K562 (cell line): ENCODE data around the gene TUBA8. TPM values are rescaled to one million over a fixed set of nuclear protein-coding genes. Genes with fewer than 3 reads are reported as not detected.
A peak's percentile ranks its signal among the peaks of the same experiment; 100 is the strongest.

ENCODE experiments used
- ATAC-seq: fragments of 200-7000 bp; cut with Tn5 transposase; 3 replicates; pipeline ENCODE4 v1.9.1; 2020; ENCODE audit warnings: moderate library complexity
- BruUV-seq: library from RNA; stranded (reverse); fragments of 400-500 nt; replicated peaks from 2 replicates; lab custom pipeline; 2021; lab: Mats Ljungman, UMichigan
- CTCF ChIA-PET: fragments of 300-600 bp; formaldehyde crosslinking; extraction: SDS; loops from one replicate; lab custom pipeline; 2021; ENCODE audit warnings: low intra/inter-chr PET ratio; lab: Yijun Ruan, JAX
- POLR2A ChIA-PET: fragments of 300-600, 350-650 bp; sonication (Branson Sonifier 250); formaldehyde crosslinking; extraction: SDS; loops from one replicate; lab custom pipeline; 2021; ENCODE audit warnings: antibody characterized with exemption, inconsistent platforms; lab: Yijun Ruan, JAX
- DNase-seq, 4 experiments: peaks; one replicate each; pipeline versions ENCODE4 v3.0.0 to v3.0.0-alpha.2; 2011 to 2018; ENCODE audit warnings: low spot score in 3 of 4, mixed read lengths in 3 of 4; ENCODE audit errors: extremely low read depth in 1 of 4
- FAIRE-seq: peaks from 2 replicates; lab custom pipeline; 2011; peaks lifted over from hg19 to GRCh38; lab: Jason Lieb, UNC
- H2AFZ ChIP-seq: 2 replicates; pipeline ENCODE4 v1.6.0; 2011; ENCODE audit warnings: low read depth, low read length, control low read depth, inconsistent platforms
- H3K27ac ChIP-seq: fragments of 200-600 bp; 3 replicates; pipeline ENCODE4 v1.8.0; 2011; ENCODE audit warnings: low read depth, mild to moderate bottlenecking, control low read depth, inconsistent platforms, low read length, moderate library complexity, mixed read lengths; ENCODE audit errors: extremely low read depth
- H3K27me3 ChIP-seq, 2 experiments: fragments of 300-600 bp in 1 of 2; 2 replicates in 1 of 2; 3 replicates in 1 of 2; pipeline versions ENCODE4 v1.6.0 to v1.8.0; 2011; ENCODE audit warnings: inconsistent platforms in 2 of 2, low read length in 2 of 2, mild to moderate bottlenecking in 1 of 2, mixed read lengths in 1 of 2, moderate library complexity in 1 of 2; ENCODE audit not compliant: control insufficient read depth in 2 of 2, insufficient read depth in 2 of 2
- H3K36me3 ChIP-seq: fragments of 300-600 bp; 3 replicates; pipeline ENCODE4 v1.8.0; 2011; ENCODE audit warnings: mild to moderate bottlenecking, low read length, inconsistent platforms; ENCODE audit not compliant: control insufficient read depth, insufficient read depth
- H3K4me1 ChIP-seq, 2 experiments: fragments of 200-600 bp in 1 of 2; replicated peaks in 1 of 2; 2 replicates in 1 of 2; 3 replicates in 1 of 2; pipeline versions ENCODE4 v1.5.1 to v1.8.0; 2011; ENCODE audit warnings: inconsistent platforms in 2 of 2, low read length in 2 of 2, mild to moderate bottlenecking in 1 of 2, mixed read lengths in 1 of 2, moderate library complexity in 1 of 2; ENCODE audit not compliant: control insufficient read depth in 2 of 2, insufficient read depth in 2 of 2
- H3K4me2 ChIP-seq: 2 replicates; pipeline ENCODE4 v1.6.1; 2011; ENCODE audit warnings: low read length, control low read depth, inconsistent platforms, mixed read lengths; ENCODE audit not compliant: insufficient read depth
- H3K4me3 ChIP-seq: fragments of 200-600 bp; sonication (generic), shearing (Covaris generic); 2 replicates; pipeline ENCODE4 v1.5.1; 2016; ENCODE audit warnings: control low read depth, inconsistent platforms
- H3K79me2 ChIP-seq: fragments of 200-600 bp; 3 replicates; pipeline ENCODE4 v1.8.0; 2011; ENCODE audit warnings: low read length, inconsistent platforms; ENCODE audit not compliant: control insufficient read depth, insufficient read depth
- H3K9ac ChIP-seq, 2 experiments: 2 replicates each; pipeline versions ENCODE4 v1.6.0 to v1.6.1; 2011; ENCODE audit warnings: low read depth in 2 of 2, low read length in 2 of 2, control low read depth in 1 of 2, inconsistent platforms in 1 of 2, mild to moderate bottlenecking in 1 of 2, mixed read lengths in 1 of 2; ENCODE audit not compliant: insufficient read depth in 1 of 2
- H3K9me1 ChIP-seq: one replicate; pipeline ENCODE4 v1.6.0; 2011; ENCODE audit warnings: inconsistent platforms, mild to moderate bottlenecking, low read length, moderate library complexity; ENCODE audit not compliant: control insufficient read depth, insufficient read depth
- H3K9me3 ChIP-seq: replicated peaks from 2 replicates; pipeline ENCODE4 v1.5.1; 2011; ENCODE audit warnings: low read depth, low read length, inconsistent platforms; ENCODE audit not compliant: control insufficient read depth, insufficient read depth
- H4K20me1 ChIP-seq: replicated peaks from 2 replicates; pipeline ENCODE4 v1.6.1; 2011; ENCODE audit warnings: low read length, inconsistent platforms, mixed read lengths; ENCODE audit not compliant: control insufficient read depth, insufficient read depth
- BCOR ChIP-seq: fragments of 450-650 bp; IDR thresholded peaks from 2 replicates; pipeline ENCODE4 v1.6.1; 2016
- BRCA1 ChIP-seq, 2 experiments: fragments of 450-650 bp in 1 of 2; sonication (generic) in 1 of 2; formaldehyde crosslinking in 1 of 2; IDR thresholded peaks; 2 replicates each; pipeline versions ENCODE4 v1.5.0 to v1.6.1; 2017 to 2020; ENCODE audit warnings: mild to moderate bottlenecking in 1 of 2, missing genetic modification reagents in 1 of 2
- CCAR2 ChIP-seq: fragments of 200-400 bp; formaldehyde crosslinking; IDR thresholded peaks from 2 replicates; pipeline ENCODE4 v1.6.1; 2017; ENCODE audit warnings: mild to moderate bottlenecking, low read depth, low read length
- NFXL1 ChIP-seq: fragments of 450-650 bp; formaldehyde crosslinking; IDR thresholded peaks from 2 replicates; pipeline ENCODE4 v1.4.0; 2021; ENCODE audit warnings: mild to moderate bottlenecking
- POLR2H ChIP-seq: IDR thresholded peaks from 2 replicates; pipeline ENCODE4 v1.6.1; 2016; ENCODE audit warnings: missing genetic modification characterization, low read depth, mild to moderate bottlenecking, control low read depth, missing compliant biosample characterization, moderate library complexity
- RCOR1 ChIP-seq, 2 experiments: IDR thresholded peaks; 2 replicates each; pipeline ENCODE4 v1.6.1; 2012; ENCODE audit warnings: low read depth in 2 of 2, low read length in 2 of 2, borderline replicate concordance in 1 of 2, improper control_type of control experiment in 1 of 2
- THRAP3 ChIP-seq: fragments of 450-650 bp; IDR thresholded peaks from 2 replicates; pipeline ENCODE4 v1.6.1; 2016; ENCODE audit warnings: mild to moderate bottlenecking, inconsistent platforms, borderline replicate concordance
- XRCC5 ChIP-seq: fragments of 200-400 bp; formaldehyde crosslinking; IDR thresholded peaks from 2 replicates; pipeline ENCODE4 v1.6.1; 2017; ENCODE audit warnings: low read depth, mild to moderate bottlenecking, low read length
- ZC3H4 ChIP-seq: sonication (generic); formaldehyde crosslinking; IDR thresholded peaks from 2 replicates; pipeline ENCODE4 v1.9.0; 2021; ENCODE audit warnings: missing genetic modification reagents, borderline replicate concordance
- ZNF699 ChIP-seq: fragments of 250-450 bp; sonication (Bioruptor Pico); IDR thresholded peaks from 2 replicates; pipeline ENCODE4 v1.8.0; 2021; ENCODE audit warnings: mild to moderate bottlenecking, moderate library complexity; ENCODE audit not compliant: insufficient replicate concordance
- ZNF75A ChIP-seq: fragments of 450-650 bp; formaldehyde crosslinking; IDR thresholded peaks from 2 replicates; pipeline ENCODE4 v1.4.0; 2020; ENCODE audit warnings: mild to moderate bottlenecking
- WGBS: fragments of 100-300 bp; shearing (Covaris generic); methylation state at CpG from one replicate; pipeline ENCODE4 v1.1.6; 2016; ENCODE audit warnings: low coverage, mixed read lengths; ENCODE audit not compliant: insufficient coverage; ENCODE audit errors: missing lambda C conversion rate; 5-methylcytosine and 5-hydroxymethylcytosine counted together
- in situ Hi-C: fragments of 300-500 bp; cut with MboI; formaldehyde crosslinking; loops from 4 replicates; pipeline ENCODE4 v1.15.0; 2018; ENCODE audit warnings: inconsistent platforms, mixed read lengths
- intact Hi-C: fragments of 100-400 bp; cut with micrococcal nuclease; formaldehyde crosslinking; loops from 2 replicates; pipeline ENCODE4 v1.14.2; 2022
- polyA plus RNA-seq, 8 experiments: library from polyadenylated mRNA; depleted of rRNA in 4 of 8; stranded (reverse) in 5 of 8; unstranded in 3 of 8; fragments of >200 nt; fragmentation: Nextera tagmentation in 2 of 8; fragmentation: Illumina TruSeq in 1 of 8; extraction: Ambion mirVana in 2 of 8; extraction: Trizol in 1 of 8; gene quantifications; 2 replicates each; pipeline versions ENCODE4 v1.2.1 to v1.2.3, GENCODE V29; 2011 to 2014; ENCODE audit warnings: inconsistent platforms in 1 of 8, missing spikeins in 1 of 8
- total RNA-seq, 7 experiments: library from RNA; depleted of rRNA in 6 of 7; stranded (reverse); fragments of >200 nt in 6 of 7; fragmentation: Illumina TruSeq in 2 of 7; extraction: Trizol in 2 of 7; gene quantifications; 2 replicates each; pipeline versions ENCODE4 v1.2.1 to v1.2.3, GENCODE V29; 2011 to 2021; ENCODE audit warnings: low replicate concordance in 1 of 7
- TF ChIP-seq, protein P1 (sequence below): conservative IDR thresholded peaks from 2 replicates; pipeline ENCODE4 v1.6.1; 2011; ENCODE audit warnings: low read depth, mild to moderate bottlenecking, low read length; ENCODE audit not compliant: control insufficient read depth
- TF ChIP-seq, protein P2 (sequence below): sonication (generic); formaldehyde crosslinking; IDR thresholded peaks from 2 replicates; pipeline ENCODE4 v1.8.0; 2022; ENCODE audit warnings: missing genetic modification reagents, mild to moderate bottlenecking, borderline replicate concordance

TUBA8 gene
- total and polyA plus RNA-seq, 9 of the 15 experiments (the other 6 are each of a cell fraction or from before 2014, with no cell fraction given): 0.07 to 1.1 (median 0.65) TPM

DNA sequence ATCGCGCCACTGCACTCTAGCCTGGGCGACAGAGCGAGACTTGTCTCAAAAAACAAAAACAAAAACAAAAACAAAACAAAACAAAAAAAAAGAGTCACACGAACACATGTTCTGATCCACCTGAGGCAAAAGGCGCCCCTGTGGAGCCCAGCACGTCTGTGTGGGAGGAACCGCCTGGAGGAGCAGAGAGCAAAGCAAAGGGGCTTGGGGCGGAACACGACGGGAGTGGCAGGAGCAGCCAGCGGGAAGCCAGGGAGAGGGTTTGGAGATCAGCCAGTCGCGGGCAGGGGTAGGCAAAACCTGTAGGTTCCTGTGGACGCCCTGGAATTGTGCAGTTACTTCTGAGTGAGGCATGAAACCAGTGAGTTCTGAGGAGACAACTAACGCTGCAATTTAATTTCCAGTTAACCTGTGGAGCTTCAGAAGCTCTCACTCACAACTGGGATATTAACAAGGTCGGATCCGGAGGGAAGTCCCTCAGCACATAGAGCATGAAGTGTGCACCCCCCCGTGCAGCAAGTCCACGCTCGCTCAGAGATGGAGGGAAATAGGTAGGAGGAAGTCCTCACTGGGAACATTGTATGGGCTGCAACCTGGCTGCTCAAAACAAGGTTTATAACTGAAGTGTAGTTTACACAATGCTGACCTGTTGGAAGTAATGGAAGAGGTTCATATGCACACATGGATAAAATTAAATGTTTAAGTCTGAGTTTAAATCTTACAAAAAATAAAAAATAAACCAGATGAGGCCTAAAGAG is 26.1 kb downstream of the TUBA8 start:
- Histone ChIP-seq H3K4me1 (peaks cover 0 to 4% of the 10 kb centered on the region in 2 experiments; a peak in 1 of 5 replicates), H3K27me3 (peaks cover 0 to 7% of the 10 kb centered on the region in 2 experiments; a peak in 2 of 5 replicates), H3K79me2 (no peaks in the 10 kb centered on the region), H3K27ac (no peak overlapping the region), H2AFZ (no peak overlapping the region), H3K9me3 (no peaks in the 10 kb centered on the region; the same call in 1 of the 2 replicates), H3K36me3 (no peaks in the 10 kb centered on the region), H3K9ac (no peak overlapping the region; a peak in 1 of 4 replicates), H3K9me1 (no peaks in the 10 kb centered on the region), H4K20me1 (no peaks in the 10 kb centered on the region), H3K4me2 (no peak overlapping the region), H3K4me3 (no peak overlapping the region)
- DNase-seq (no peak), FAIRE-seq (no peak), ATAC-seq (peak; percentile 43; the same call in 2 of the 3 replicates)
- WGBS: 15% methylated on average over 19 of the region's 21 CpGs
- BruUV-seq: no TSS peak
- in situ Hi-C loops: no loop called here
- TF ChIP-seq ZNF699 (CRISPR knock-in tag) (no peak), BCOR (no peak), ZNF75A (no peak), ZC3H4 (no peak), RCOR1 (IDR thresholded peaks at IDR 0.05; ENCODE audit: borderline replicate concordance in 1 of 2, low read depth in 2 of 2, low read length in 2 of 2) (no peak), BRCA1 (IDR thresholded peaks at IDR 0.05) (no peak), BRCA1 (CRISPR knock-in tag; IDR thresholded peaks at IDR 0.05) (no peak), POLR2H (tag) (no peak), NFXL1 (CRISPR knock-in tag) (no peak), CCAR2 (no peak), XRCC5 (no peak), THRAP3 (no peak)
- TF ChIP-seq, protein P1, sequence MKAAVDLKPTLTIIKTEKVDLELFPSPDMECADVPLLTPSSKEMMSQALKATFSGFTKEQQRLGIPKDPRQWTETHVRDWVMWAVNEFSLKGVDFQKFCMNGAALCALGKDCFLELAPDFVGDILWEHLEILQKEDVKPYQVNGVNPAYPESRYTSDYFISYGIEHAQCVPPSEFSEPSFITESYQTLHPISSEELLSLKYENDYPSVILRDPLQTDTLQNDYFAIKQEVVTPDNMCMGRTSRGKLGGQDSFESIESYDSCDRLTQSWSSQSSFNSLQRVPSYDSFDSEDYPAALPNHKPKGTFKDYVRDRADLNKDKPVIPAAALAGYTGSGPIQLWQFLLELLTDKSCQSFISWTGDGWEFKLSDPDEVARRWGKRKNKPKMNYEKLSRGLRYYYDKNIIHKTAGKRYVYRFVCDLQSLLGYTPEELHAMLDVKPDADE: no peak
- TF ChIP-seq, protein P2, sequence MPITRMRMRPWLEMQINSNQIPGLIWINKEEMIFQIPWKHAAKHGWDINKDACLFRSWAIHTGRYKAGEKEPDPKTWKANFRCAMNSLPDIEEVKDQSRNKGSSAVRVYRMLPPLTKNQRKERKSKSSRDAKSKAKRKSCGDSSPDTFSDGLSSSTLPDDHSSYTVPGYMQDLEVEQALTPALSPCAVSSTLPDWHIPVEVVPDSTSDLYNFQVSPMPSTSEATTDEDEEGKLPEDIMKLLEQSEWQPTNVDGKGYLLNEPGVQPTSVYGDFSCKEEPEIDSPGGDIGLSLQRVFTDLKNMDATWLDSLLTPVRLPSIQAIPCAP (CRISPR knock-in tag): no peak
- ChIA-PET CTCF (no interaction called here), POLR2A (no interaction called here)
- intact Hi-C loops: no loop called here
